ENCODE measurements around the gene DELE1.

DELE1 gene

DNA sequence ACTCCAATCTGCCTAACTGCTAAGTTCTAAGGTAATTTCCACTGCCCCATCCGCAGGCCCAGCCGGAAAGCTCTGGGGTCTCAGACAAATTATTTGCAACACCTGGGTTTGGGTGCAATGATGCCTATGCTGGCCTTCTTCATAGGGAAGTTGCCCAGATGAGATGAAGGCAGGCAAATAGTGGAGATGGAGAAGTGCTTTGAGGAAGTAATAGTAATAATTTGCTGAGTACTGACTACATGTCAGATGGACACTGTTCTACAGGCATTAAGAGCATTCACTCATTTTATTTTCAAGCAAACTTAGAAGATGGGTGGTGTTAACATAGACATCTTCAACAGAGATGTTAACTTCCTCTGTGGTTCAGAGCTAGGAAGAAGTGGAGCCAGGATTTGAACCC is 30.5 kb downstream of the DELE1 start:
- no peak for DNase-seq (ENCODE audit: extremely low read depth in 1 of 2, low read depth in 1 of 2)

DNA sequence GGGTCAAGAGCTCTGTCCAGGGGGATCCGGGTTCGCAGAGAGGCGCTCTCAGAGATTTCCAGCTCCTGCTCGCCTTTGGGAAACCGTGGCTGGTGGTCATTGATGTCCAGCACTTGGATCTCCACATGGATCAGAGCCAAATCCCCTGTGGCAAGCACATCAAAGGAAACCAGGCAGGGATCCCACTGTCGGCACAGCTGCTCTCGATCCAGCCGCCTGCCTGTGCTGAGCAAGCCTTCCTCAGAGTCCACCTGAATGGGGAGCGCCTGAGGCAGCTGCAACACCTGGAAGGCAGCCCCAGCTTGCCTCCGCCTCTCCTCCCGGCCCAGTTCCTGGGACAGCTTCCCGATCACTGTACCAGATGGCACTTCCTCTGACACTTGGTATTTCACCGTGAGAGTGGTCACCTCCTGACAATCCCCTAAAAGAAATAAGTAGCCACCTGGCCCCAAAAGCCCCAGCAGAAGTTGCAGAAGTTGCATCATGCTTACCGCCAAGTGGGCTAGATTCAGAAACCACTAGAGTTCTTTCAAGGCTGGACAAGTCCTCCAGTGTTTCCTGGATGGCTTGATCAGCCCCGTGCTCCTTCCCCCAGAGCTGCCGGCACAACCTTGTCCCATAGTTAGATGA is 33.8 kb downstream of the DELE1 start:
- DNase-seq (ENCODE audit: extremely low read depth in 1 of 2, low read depth in 1 of 2) = no peak

DNA sequence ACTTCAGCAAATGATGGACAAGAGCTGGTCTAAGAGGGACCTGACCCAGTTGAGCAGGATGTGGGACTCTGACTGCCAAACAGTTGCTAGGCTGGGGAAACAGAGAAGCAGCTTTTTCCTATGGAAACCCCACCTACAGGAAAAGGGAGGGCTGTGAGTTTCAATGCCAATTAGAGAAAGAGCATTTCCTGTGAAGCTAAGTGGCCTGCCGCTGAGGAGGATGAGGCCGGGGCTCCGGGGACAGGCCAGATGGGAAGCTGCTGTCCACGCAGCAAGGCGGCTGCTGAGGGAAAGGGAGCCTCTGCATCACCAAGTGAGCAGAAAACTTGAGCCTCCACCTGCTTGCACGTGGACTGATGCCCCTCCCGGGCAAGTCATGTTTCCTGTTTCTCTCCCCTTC is 34.4 kb downstream of the DELE1 start, which contains the start of gene PCDH12:
PCDH12 (minus strand) TSS at position 90 of the 400 bp plus-strand sequence. CDS start 351 bp downstream, outside the sequence.
- DNase-seq (ENCODE audit: extremely low read depth in 1 of 2, low read depth in 1 of 2) = no peak

DNA sequence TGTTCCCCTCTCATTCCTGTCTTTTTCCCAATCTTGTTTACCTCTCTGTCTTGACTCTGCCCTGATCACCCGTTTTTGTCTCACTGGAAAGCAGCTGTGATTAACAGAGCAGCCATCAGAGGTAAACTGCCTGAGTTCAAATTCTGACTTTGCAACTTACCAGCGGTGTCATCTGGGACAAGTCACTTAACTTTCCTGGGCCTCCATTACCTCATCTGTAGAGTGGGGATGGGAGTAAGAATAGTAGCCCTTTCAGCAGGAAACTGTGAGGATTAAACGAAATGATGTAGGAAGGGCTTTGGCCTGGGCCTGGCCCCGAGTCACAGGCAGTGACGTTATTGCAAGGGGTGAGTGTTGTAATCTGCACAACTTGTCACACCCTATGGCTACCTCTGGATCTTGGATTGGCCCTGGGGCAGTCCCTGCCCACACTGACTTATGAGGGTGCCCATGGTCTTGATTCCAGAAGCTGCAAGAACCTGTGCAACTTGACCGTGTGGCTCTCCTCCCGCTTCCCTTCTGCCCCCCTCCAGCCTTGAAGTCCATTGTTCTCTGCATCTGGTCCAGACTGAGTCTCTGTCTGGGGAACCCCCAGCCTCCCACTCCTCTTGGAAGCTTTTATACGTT is 35.0 kb downstream of the DELE1 start:
- DNase-seq (ENCODE audit: extremely low read depth in 1 of 2, low read depth in 1 of 2) = no peak

DNA sequence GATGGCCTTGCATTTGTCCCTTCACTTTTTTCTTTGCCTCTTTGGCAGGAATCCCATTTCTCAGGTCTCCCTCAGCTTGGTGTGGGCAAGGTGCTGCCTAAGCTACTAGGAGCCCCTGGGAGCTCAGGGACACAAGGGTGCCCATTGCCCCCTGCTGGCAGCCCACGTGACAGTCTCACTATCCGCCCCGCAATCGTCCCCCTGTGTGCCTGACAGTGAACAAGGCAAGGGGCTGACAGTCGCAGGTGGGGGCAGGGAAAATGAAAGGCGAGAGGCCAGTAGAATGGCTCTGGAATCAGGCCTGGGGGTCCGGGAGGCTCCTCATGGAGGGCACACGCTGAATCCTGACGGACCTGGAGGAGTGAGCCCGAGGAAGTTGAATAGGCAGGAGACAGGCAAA is 36.3 kb downstream of the DELE1 start:
- DNase-seq (ENCODE audit: extremely low read depth in 1 of 2, low read depth in 1 of 2) = no peak

DNA sequence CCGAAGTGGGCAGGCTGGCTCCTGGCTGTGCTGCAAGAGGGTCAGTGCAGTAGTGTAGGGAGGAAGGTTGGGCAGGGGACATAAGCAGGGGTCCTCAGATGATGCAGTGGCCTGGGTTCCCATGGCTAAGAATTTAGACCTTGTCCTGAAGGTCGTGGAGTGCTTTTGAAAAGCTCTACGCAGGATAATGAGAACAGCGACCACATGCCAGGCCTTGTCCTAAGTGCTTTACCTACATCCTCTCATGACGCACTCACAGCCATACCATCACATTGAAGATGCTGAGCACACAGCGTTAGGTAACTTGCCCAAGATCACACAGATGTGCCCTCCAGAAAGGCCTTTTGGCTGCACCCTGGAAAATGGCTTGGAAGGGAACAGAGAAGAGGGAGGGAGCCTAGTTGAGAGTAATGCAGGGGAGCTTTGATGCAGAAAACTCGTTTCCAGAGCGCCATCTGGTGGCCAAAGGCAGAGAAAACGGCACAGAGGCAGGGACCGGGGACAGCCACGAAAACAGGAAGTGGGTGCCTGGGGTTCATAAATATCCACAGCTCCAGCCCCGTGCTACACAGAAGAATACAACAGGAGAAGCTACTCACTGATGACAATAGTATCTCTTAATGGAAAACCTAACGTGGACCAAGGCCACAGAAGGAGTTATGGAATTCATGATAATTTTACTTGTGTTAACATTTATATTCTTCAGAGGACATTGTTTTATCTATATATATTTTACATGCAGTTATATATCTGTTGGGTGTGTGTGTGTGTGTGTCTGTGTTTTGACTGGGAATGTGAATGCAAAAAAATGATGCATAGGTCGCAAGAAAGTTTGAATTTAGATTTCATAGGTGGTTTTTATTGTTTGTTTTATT is 37.0 kb downstream of the DELE1 start:
- DNase-seq (ENCODE audit: extremely low read depth in 1 of 2, low read depth in 1 of 2) = peak; percentile 75 to 80

GRCh38 chr5:141961466-141961865 is 37.8 kb downstream of the DELE1 start:
- no peak for DNase-seq (ENCODE audit: extremely low read depth in 1 of 2, low read depth in 1 of 2)

DNA sequence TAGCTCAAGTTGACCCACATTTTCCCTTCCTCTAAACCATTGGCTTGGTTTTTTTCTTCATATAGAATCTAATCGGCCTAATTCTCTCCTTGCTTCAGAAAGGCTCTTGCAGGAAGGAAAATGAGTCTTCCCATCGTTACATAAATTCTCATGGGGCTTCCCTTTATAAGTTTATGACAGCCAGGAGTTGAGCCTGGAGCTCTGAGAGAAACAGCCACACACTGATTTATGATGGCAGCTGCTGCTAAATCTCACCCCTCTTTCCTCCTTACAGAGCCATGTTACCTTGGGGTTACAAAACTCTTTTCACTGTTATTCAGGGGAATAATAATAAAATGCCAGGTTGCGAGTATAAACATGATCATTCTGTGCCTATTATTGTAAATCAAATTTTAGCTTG is 40.0 kb downstream of the DELE1 start:
- DNase-seq (ENCODE audit: extremely low read depth in 1 of 2, low read depth in 1 of 2) = no peak

GRCh38 chr5:141965071-141965470 is 41.4 kb downstream of the DELE1 start:
- DNase-seq (ENCODE audit: extremely low read depth in 1 of 2, low read depth in 1 of 2) = no peak

DNA sequence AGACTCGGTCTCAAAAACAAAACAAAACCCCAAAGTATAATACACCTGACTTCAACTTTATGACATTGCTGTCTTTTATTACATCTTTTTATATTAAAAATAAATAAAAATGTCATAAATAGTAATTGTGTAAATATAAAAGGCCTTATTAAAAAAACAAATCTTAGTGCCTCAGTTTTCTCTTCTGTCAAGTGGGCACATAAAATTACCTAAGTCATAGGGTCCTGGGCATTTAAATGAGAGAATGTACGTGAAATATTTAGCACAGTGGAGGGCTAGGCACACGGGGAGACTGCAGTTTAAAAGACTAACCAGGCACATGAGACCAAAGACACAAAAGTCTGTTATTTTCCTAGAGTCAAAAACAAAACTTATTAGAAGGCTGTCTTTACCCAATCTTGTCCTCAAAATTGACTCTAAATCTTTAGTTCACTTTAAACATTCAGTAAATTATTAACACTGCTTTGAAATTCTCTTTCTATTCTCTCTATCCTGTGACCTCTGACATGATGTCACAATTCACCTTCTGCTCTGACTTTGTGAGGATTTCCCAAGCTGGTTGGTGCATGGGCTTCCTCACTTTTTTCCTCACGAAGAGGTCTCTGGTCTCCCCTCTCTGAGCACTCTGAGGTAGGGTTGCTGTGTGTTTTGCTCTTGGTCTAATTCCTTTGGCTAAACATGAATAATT is 42.7 kb downstream of the DELE1 start:
- no peak for DNase-seq (ENCODE audit: extremely low read depth in 1 of 2, low read depth in 1 of 2)

GRCh38 chr5:141966963-141967333 is 43.3 kb downstream of the DELE1 start:
- DNase-seq (ENCODE audit: extremely low read depth in 1 of 2, low read depth in 1 of 2) = no peak

- peak; percentile 79 to 85 for DNase-seq (ENCODE audit: extremely low read depth in 1 of 2, low read depth in 1 of 2)
These were observed 45.4 kb downstream of the DELE1 start, which contains the start of gene RNF14 for GRCh38 chr5:141968914-141969608. Gene RNF14 (plus strand): TSS chr5:141969105. CDS start chr5:141973589, 4,484 bp downstream.

- DNase-seq (ENCODE audit: extremely low read depth in 1 of 2, low read depth in 1 of 2) = no peak
These were observed 46.4 kb downstream of the DELE1 start for GRCh38 chr5:141969783-141970771.

GRCh38 chr5:141973871-141974595 is 50.4 kb downstream of the DELE1 start:
- no peak for DNase-seq (ENCODE audit: extremely low read depth in 1 of 2, low read depth in 1 of 2)

GRCh38 chr5:141976176-141976575 is 52.5 kb downstream of the DELE1 start:
- DNase-seq (ENCODE audit: extremely low read depth in 1 of 2, low read depth in 1 of 2) = no peak

- no peak for DNase-seq (ENCODE audit: extremely low read depth in 1 of 2, low read depth in 1 of 2)
These were observed 54.7 kb downstream of the DELE1 start for GRCh38 chr5:141978389-141978788.

- DNase-seq (ENCODE audit: extremely low read depth in 1 of 2, low read depth in 1 of 2) = no peak
These were observed 59.0 kb downstream of the DELE1 start for GRCh38 chr5:141982626-141983025.

DNA sequence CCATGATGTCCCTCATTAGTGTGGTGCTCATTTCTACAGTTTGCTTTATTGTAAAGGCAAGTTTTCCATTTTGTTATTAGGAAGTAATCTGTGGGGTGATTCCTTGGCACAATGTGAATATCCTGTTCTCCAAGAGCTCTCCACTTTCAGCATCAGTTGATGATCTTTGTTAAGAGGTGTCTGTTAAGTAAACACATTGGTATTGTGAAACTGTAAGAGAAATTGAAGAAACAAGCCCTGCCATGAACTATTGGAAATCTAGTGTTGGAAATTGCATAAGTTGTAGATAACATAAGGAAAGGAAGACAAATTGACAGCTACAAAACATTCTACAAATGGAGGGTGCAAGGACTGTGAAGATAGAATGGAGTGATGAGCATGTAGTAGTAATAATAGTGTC is 62.4 kb downstream of the DELE1 start:
- DNase-seq (ENCODE audit: extremely low read depth in 1 of 2, low read depth in 1 of 2) = no peak

- DNase-seq (ENCODE audit: extremely low read depth in 1 of 2, low read depth in 1 of 2) = no peak
These were observed 66.0 kb downstream of the DELE1 start for GRCh38 chr5:141989720-141990119.
